Caco-2 (cell line): Measurements from ENCODE around the gene FOXL2. TPM values are rescaled to one million over a fixed set of nuclear protein-coding genes. Genes with fewer than 3 reads are reported as not detected.
A peak's percentile ranks its signal among the peaks of the same experiment; 100 is the strongest.

Experiments used
- BruUV-seq: library from RNA; stranded (reverse); fragments of 400-500 nt; replicated peaks from 2 replicates; lab custom pipeline; 2021; lab: Mats Ljungman, UMichigan
- CTCF ChIA-PET: fragments of 300-600 bp; sonication (Branson Sonifier 250); formaldehyde crosslinking; loops from one replicate; lab custom pipeline; 2022; ENCODE audit warnings: antibody characterized with exemption; lab: Charles Lee
- POLR2A ChIA-PET: fragments of 300-600 bp; sonication (Branson Sonifier 250); formaldehyde crosslinking; loops from one replicate; lab custom pipeline; 2022; ENCODE audit warnings: antibody characterized with exemption; lab: Charles Lee
- DNase-seq, 2 experiments: peaks; one replicate each; pipeline versions ENCODE4 v3.0.0 to v3.0.0-alpha.2; 2020 to 2022
- H3K27me3 ChIP-seq: replicated peaks from 2 replicates; pipeline ENCODE4 v1.6.0; 2011; ENCODE audit warnings: low read length; ENCODE audit not compliant: control insufficient read depth, insufficient read depth
- H3K36me3 ChIP-seq: 2 replicates; pipeline ENCODE4 v1.5.1; 2011; ENCODE audit warnings: low read length; ENCODE audit not compliant: control insufficient read depth, insufficient read depth
- H3K4me1 ChIP-seq: fragments of 250-450 bp; sonication (Bioruptor Pico); 2 replicates; pipeline ENCODE4 v1.5.1; 2020; ENCODE audit warnings: mild to moderate bottlenecking
- H3K4me3 ChIP-seq: 2 replicates; pipeline ENCODE4 v1.5.1; 2011; ENCODE audit warnings: low read depth, mild to moderate bottlenecking, control low read depth, low read length
- H3K9me3 ChIP-seq: fragments of 250-450 bp; sonication (Bioruptor Pico); 2 replicates; pipeline ENCODE4 v1.5.1; 2020; ENCODE audit warnings: mild to moderate bottlenecking, moderate library complexity
- H3K27ac Mint-ChIP-seq: one replicate; pipeline ENCODE4 v1.8.0; 2022; ENCODE audit warnings: mixed read lengths; ENCODE audit not compliant: unreplicated experiment
- H3K27me3 Mint-ChIP-seq: one replicate; pipeline ENCODE4 v1.8.0; 2022; ENCODE audit warnings: mixed read lengths; ENCODE audit not compliant: insufficient read depth, unreplicated experiment
- H3K36me3 Mint-ChIP-seq: one replicate; pipeline ENCODE4 v1.8.0; 2022; ENCODE audit warnings: mild to moderate bottlenecking, mixed read lengths; ENCODE audit not compliant: insufficient read depth, unreplicated experiment
- H3K4me1 Mint-ChIP-seq: one replicate; pipeline ENCODE4 v1.8.0; 2022; ENCODE audit warnings: low read depth, mixed read lengths; ENCODE audit not compliant: unreplicated experiment
- H3K4me3 Mint-ChIP-seq: one replicate; pipeline ENCODE4 v1.8.0; 2022; ENCODE audit warnings: mild to moderate bottlenecking, moderate library complexity, mixed read lengths; ENCODE audit not compliant: unreplicated experiment
- H3K9me3 Mint-ChIP-seq: one replicate; pipeline ENCODE4 v1.8.0; 2022; ENCODE audit warnings: mixed read lengths; ENCODE audit not compliant: unreplicated experiment
- intact Hi-C: fragments of 100-400 bp; cut with micrococcal nuclease; formaldehyde crosslinking; loops from one replicate; pipeline ENCODE4 v1.10.0; 2022; ENCODE audit not compliant: unreplicated experiment
- total RNA-seq: library from RNA; stranded (reverse); gene quantifications from 2 replicates; pipeline ENCODE4 v1.2.3, GENCODE V29; 2022
- TF ChIP-seq, protein P1 (sequence below), 2 experiments: fragments of 200-600 bp in 1 of 2; IDR thresholded peaks; 1 replicate in 1 of 2; 2 replicates in 1 of 2; pipeline versions ENCODE4 v1.5.1 to v1.8.0; 2011 to 2022; ENCODE audit warnings: antibody characterized with exemption in 1 of 2, control low read depth in 1 of 2, inconsistent platforms in 1 of 2, low read depth in 1 of 2, low read length in 1 of 2, mild to moderate bottlenecking in 1 of 2, moderate library complexity in 1 of 2; ENCODE audit not compliant: insufficient read depth in 1 of 2, severe bottlenecking in 1 of 2, unreplicated experiment in 1 of 2

The FOXL2 gene
- total RNA-seq, 1 experiment from 2014 or later, result 1.8 TPM

DNA sequence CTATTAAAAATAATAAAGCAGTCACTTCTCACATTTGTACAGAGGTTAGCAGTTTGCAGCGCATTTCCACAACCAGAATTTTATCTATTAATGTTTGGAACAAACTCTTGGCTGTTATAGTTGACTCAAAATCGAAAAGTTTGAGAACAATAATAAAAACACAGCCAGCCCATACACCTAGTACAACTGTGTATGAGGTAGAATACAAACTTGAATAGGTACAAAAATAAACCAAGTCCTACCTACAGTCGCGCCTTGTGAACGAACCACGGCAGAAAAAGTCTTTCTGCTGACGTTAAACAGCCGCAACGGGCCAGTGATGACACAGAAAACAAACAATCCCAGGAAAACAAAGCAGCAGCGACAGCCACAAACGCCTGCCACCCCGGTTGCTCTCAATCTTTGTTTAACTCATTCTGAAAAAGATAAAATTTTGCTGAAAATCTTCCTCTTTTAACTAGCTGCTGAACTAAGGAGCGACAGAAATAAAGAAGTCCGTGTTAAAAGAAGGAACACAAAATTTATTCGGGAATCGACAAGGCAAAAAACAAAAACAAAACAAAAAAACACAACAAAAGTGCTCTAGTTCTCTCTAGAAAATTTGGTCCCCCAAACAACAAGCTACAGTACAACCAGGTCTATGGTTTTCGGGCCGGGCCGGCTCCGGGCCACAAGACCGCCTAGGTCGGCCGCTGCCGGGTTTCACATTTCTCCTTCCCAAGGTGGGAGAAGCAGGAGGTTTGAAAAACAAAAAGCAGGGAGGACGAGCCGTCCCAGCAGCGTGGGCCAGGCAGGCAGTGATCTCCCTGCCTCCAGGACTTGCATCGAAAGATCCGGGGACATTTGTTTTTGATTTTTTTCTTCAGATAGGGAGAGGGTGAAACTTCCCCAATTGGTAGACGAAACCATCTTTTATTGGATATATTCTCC lies 2.9 kb downstream of the FOXL2 start:
- intact Hi-C loops, result no loop called here
- POLR2A ChIA-PET, result no interaction called here
- peaks cover 17% of the 10 kb centered on the region for H3K27me3 Mint-ChIP-seq

DNA sequence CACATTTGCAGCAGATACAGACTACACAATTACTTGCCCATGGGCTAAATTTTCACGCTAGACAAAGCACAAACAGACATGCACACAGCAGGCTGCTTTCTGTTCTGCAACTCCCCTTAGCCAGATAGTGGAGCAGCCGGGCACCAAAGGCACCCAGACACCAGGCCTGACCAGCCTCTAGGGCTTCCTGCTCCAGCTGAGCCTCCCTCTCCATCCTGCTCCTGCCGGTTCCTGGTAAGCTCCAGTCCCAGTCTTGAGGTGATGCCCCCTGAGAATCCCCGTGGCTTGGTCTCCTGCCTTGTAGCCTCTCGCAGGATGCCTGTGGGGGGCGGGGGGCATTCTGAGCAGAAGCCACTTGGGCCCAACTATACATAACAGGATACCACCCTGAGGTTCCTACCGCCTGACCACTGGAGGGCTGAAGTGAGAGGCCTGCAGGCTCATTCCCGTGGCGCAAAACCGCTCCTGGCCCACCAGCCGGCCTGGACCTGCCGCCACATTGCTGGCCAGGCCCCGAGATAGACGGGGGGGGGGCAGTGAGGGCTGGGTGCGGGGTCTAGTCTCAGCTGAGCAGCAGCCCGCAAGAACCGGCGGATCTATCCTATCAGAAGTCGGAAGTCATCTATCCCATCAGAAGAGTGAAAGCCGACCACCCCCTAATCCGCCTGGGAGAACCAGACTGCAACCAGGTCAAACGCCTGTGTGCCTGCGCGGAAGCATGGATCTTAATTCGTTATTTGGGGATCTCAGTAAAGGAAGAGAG lies 3.9 kb downstream of the FOXL2 start:
- CTCF ChIA-PET, result no interaction called here
- Mint-ChIP-seq H3K36me3 (peaks cover 6% of the 10 kb centered on the region), H3K9me3 (no peaks in the 10 kb centered on the region), H3K4me1 (peaks cover 8% of the 10 kb centered on the region), H3K4me3 (no peak overlapping the region), H3K27me3 (peaks cover 13% of the 10 kb centered on the region), H3K27ac (no peak overlapping the region)
- DNase-seq, result no peak
- Histone ChIP-seq H3K9me3 (no peaks in the 10 kb centered on the region), H3K4me3 (no peak overlapping the region), H3K27me3 (no peaks in the 10 kb centered on the region; the same call in 1 of the 2 replicates), H3K4me1 (peaks cover 5% of the 10 kb centered on the region), H3K36me3 (no peaks in the 10 kb centered on the region)
- BruUV-seq, result no TSS peak
- POLR2A ChIA-PET, result no interaction called here
- TF ChIP-seq, protein P1, sequence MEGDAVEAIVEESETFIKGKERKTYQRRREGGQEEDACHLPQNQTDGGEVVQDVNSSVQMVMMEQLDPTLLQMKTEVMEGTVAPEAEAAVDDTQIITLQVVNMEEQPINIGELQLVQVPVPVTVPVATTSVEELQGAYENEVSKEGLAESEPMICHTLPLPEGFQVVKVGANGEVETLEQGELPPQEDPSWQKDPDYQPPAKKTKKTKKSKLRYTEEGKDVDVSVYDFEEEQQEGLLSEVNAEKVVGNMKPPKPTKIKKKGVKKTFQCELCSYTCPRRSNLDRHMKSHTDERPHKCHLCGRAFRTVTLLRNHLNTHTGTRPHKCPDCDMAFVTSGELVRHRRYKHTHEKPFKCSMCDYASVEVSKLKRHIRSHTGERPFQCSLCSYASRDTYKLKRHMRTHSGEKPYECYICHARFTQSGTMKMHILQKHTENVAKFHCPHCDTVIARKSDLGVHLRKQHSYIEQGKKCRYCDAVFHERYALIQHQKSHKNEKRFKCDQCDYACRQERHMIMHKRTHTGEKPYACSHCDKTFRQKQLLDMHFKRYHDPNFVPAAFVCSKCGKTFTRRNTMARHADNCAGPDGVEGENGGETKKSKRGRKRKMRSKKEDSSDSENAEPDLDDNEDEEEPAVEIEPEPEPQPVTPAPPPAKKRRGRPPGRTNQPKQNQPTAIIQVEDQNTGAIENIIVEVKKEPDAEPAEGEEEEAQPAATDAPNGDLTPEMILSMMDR (IDR thresholded peaks at IDR 0.05; ENCODE audit: insufficient read depth in 1 of 2, low read depth in 1 of 2, low read length in 1 of 2, severe bottlenecking in 1 of 2, unreplicated experiment in 1 of 2), result no peak
- intact Hi-C loops, result no loop called here

More for the DNA sequence above, 2.9 kb downstream of the FOXL2 start:
- H3K27me3 ChIP-seq, result peaks cover 1% of the 10 kb centered on the region; the same call in 1 of the 2 replicates
- H3K36me3 ChIP-seq, result no peaks in the 10 kb centered on the region
- BruUV-seq, result TSS peak; percentile 26
- DNase-seq, result no peak
- no peaks in the 10 kb centered on the region for H3K9me3 Mint-ChIP-seq
- CTCF ChIA-PET, result interaction anchor here (0.6 to 2.4 kb wide), 2 partner anchors 8 to 29 kb away, joined by 6 to 16 read pairs; no protein-coding TSS in a partner anchor
- peaks cover 6% of the 10 kb centered on the region for H3K36me3 Mint-ChIP-seq
- TF ChIP-seq, protein P1 (IDR thresholded peaks at IDR 0.05; ENCODE audit: insufficient read depth in 1 of 2, low read depth in 1 of 2, low read length in 1 of 2, severe bottlenecking in 1 of 2, unreplicated experiment in 1 of 2), result no peak
- no peak overlapping the region for H3K4me3 ChIP-seq
- peaks cover 5% of the 10 kb centered on the region for H3K4me1 ChIP-seq
- H3K9me3 ChIP-seq, result no peaks in the 10 kb centered on the region
- no peak overlapping the region for H3K27ac Mint-ChIP-seq
- H3K4me1 Mint-ChIP-seq, result peaks cover 8% of the 10 kb centered on the region
- no peak overlapping the region for H3K4me3 Mint-ChIP-seq

DNA sequence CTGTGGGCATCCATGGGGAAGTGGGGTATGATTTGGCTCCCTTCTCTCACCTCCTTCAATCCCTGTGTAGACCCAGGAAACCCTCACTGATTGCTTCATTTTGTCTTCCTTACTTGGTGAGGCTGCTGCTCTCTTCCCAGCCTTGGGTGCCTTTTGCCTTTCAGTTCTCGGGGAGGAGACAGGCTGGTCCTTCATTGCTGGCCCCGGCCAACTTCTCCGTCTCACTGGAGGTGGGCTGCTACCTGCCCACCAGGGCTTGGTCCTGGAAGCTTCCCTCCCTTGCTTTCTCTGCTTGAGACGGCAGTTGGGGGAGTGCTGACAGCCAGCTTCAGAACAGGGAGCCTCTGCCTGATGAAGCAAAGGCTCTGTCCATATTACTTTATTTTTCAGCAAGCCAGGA lies 4.7 kb downstream of the FOXL2 start:
- Histone ChIP-seq H3K4me3 (no peak overlapping the region), H3K4me1 (peaks cover 5% of the 10 kb centered on the region), H3K27me3 (no peaks in the 10 kb centered on the region; the same call in 1 of the 2 replicates), H3K9me3 (no peaks in the 10 kb centered on the region), H3K36me3 (no peaks in the 10 kb centered on the region)
- POLR2A ChIA-PET, result no interaction called here
- TF ChIP-seq, protein P1 (IDR thresholded peaks at IDR 0.05; ENCODE audit: insufficient read depth in 1 of 2, low read depth in 1 of 2, low read length in 1 of 2, severe bottlenecking in 1 of 2, unreplicated experiment in 1 of 2), result no peak
- Mint-ChIP-seq H3K27ac (no peak overlapping the region), H3K9me3 (no peaks in the 10 kb centered on the region), H3K36me3 (peaks cover 6% of the 10 kb centered on the region), H3K4me1 (peaks cover 8% of the 10 kb centered on the region), H3K4me3 (no peak overlapping the region), H3K27me3 (peaks cover 12% of the 10 kb centered on the region)
- BruUV-seq, result no TSS peak
- CTCF ChIA-PET, result interaction anchor here (1.4 kb wide), 1 partner anchor 37 kb away, joined by 3 read pairs; no protein-coding TSS in a partner anchor
- DNase-seq, result no peak
- intact Hi-C loops, result no loop called here
